Right lung (tissue), 10 donors: ENCODE results near the gene POLG. TPM values are rescaled to one million over a fixed set of nuclear protein-coding genes. Genes with fewer than 3 reads are reported as not detected.

Experiments
- DNase-seq, 2 donors: peaks; one replicate each; pipeline ENCODE4 v3.0.0-alpha.2; 2013
- long read RNA-seq, 8 donors: transcript quantifications; one replicate each; lab custom pipeline, GENCODE V29; 2026
- polyA plus RNA-seq, 5 donors: library from polyadenylated mRNA; unstranded; fragments of 120-200 nt; gene quantifications; one replicate each; pipeline versions ENCODE4 v1.2.1 to v1.2.3, GENCODE V29; 2013; ENCODE audit warnings: inconsistent platforms in 1 of 5, low replicate concordance in 1 of 5; ENCODE audit not compliant: insufficient read length in 5 of 5, insufficient read depth in 1 of 5

Gene POLG
- 10 to 100 TPM; 45.6 to 57.2 (median 53.7) TPM for polyA plus RNA-seq
- long read RNA-seq, donor 1, full-length matches to known transcripts: 9 of 9 reads
- long read RNA-seq, donor 1, partial matches to known transcripts: 0 of 9 reads
- long read RNA-seq, donor 1, other reads (novel, unspliced or antisense): 0 of 9 reads
- long read RNA-seq, donor 2, partial matches to known transcripts: 8 of 11 reads
- long read RNA-seq, donor 2, other reads (novel, unspliced or antisense): 0 of 11 reads
- long read RNA-seq, donor 3, full-length matches to known transcripts: 12 of 12 reads
- long read RNA-seq, donor 3, partial matches to known transcripts: 0 of 12 reads
- long read RNA-seq, donor 3, other reads (novel, unspliced or antisense): 0 of 12 reads
- long read RNA-seq, donor 4, transcript POLG-206 (2 exons, 764 nt): major isoform, 5 of 5 reads
- long read RNA-seq, donor 4, partial matches to known transcripts: 0 of 5 reads
- long read RNA-seq, donor 4, other reads (novel, unspliced or antisense): 0 of 5 reads
- long read RNA-seq, donor 5, transcript POLG-206 (2 exons, 764 nt): major isoform, 6 of 6 reads
- long read RNA-seq, donor 5, partial matches to known transcripts: 0 of 6 reads
- long read RNA-seq, donor 5, other reads (novel, unspliced or antisense): 0 of 6 reads
- long read RNA-seq, donor 6, full-length matches to known transcripts: 12 of 12 reads
- long read RNA-seq, donor 6, partial matches to known transcripts: 0 of 12 reads
- long read RNA-seq, donor 6, other reads (novel, unspliced or antisense): 0 of 12 reads
- long read RNA-seq, donor 7, full-length matches to known transcripts: 2 of 2 reads
- long read RNA-seq, donor 7, partial matches to known transcripts: 0 of 2 reads
- long read RNA-seq, donor 7, other reads (novel, unspliced or antisense): 0 of 2 reads
- long read RNA-seq, donor 8, full-length matches to known transcripts: 2 of 2 reads
- long read RNA-seq, donor 8, partial matches to known transcripts: 0 of 2 reads
- long read RNA-seq, donor 8, other reads (novel, unspliced or antisense): 0 of 2 reads

DNA sequence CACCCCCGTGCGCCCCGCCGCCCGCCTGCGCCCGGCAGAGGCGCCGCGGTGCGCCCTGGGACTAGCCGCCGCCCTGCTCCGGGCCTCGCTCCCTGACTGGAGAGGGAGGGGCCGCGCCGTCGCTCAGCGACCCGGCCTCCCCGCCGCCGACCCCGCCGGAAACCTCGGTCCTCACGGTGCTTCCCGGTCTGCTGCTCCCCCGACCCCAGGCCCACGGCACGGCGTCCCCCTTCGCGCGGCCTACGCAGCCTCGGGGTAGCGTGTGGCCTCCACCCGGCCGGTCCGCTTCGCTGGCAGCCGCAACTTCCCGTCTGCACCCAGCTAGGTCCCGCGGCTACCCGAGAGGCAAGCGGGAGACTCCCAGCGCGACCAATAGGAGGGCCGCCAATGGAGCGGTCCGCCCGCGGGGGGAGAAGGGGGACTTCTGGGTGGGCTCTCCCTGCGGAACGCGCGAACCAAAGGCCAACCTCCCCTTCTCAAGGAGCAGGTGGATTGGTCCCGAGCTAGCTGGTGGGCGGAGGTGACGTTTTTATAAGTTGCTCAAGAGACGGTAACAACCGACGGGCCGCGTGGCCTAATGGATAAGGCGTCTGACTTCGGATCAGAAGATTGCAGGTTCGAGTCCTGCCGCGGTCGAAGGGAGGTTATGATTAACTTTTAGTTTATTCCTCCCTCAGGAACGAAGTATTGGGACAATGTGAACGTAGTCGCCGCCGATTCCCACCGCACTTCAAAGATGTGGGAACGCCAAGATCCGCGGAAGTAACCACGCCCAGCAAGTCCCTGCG, at the start of gene POLG:
POLG (minus strand) TSS at position 315 of the 788 bp plus-strand sequence. CDS start 1,070 bp downstream, outside the sequence.
- peak; percentile 98 to 99 for DNase-seq

DNA sequence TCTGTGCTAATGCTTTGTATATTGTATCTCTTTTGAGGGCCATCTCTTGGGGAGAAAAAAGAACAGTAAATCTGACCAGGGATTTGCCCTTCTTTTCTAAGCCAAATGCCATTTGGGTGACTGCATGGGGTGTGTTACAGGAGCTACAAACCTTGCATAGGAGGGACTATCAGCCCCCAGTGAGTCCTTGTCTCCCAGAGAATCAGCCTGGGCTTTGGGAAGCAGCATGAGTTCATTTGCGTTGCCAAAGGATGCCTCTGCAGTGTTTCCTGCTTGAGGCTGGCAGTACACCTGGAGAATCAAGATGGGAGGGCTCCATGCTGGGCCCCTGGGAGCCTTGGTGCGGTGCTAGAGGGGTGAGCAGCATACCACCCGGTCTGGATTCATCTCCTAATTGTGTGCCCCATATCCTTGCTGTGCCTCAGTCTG, 49.6 kb upstream of the POLG start:
- no peak for DNase-seq

DNA sequence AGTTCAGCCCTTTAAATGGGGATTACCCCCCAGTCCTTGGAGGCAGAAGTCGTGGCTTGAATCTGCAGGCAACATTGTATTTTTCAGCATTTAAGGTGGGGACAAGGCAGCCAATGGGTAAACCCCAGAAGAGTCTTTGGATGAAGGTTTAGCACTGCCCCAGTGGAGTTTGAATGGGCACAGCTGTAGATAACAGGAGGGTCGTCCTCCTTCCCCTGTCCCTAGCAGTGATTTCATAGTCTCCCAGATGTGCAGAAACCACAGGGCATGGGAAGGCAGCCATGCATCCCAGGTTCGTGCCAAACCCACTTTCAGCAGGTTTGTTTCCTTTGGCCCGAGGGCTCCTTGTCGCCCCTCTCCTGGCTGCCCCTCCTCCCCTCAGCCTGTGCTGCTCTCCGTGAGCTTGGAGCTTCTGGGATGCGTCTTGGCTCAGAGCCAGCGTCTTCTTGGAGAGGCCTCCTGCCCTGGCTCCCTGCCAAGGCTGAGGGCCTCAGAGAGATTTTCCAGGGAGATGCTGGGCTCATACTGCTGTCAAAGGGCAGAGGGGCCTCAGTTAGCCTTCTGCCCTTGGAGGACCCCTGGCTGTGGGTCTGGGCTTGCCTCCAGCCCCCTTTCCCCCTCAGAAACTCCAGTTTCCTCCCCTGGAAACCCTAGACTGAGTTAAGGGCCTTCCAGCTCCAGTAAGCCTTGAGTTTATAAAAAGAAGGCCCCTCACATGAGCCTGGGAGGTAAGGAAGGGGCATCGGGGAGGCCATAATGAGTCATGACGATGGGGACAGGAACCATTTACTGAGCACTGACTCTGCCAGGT, 48.9 kb upstream of the POLG start:
- peak; percentile 54 to 60 for DNase-seq

DNA sequence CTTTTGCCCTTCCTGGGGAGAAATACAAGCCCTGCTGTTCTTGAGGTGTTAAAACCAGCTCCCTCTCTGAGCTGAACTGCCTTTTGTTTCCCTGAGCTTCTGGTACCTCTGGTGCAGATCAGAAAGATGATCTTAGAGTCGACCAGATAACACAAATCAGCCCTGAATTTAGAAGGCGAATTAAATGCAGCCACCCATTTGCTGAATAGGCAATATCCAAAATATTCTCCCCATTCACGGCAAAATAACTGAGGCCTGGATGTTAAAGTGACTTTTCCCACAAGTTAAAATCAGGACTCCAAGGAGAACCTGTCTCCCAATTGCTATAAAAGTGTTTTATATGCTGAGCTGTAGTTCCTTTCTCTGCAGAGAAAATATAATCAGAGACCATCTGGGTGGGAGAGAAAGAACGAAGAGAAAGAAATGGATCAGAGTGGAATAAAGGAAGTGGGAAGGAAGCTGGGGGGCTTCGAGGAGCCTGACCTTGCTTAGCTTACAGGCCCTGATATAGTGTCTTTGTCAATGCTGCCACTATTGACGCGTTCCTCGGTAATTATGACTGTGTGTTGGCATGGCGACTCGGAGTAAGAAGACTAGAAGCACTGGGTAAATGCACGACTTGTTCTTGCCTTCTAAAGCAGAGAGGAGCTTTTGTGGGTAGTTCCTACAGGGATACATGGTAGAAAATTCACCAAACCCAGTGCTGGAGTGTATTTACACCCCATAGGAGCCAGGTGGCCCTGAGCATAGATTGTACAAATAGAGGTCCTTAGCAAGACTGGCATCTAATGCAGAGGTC, 47.5 kb upstream of the POLG start:
- DNase-seq: no peak

DNA sequence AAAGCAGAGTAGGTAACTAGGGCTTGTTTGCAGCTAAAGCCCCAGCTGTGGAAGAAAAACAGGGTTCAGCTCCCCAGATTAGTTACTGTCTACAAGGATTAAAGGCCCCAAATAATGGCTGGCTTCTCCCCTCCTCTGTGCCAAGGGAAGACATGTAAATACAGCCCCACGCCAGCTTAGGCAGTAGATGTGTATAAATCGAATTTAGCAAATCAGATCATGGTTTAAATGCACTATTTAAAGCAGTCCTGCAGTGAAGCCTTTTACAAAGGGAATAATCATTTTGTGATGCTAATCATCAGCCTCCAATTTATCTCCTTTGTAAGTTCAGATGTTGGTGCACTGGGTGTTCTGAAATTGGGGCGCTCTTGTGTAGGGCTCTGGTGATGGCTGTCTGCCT, 46.7 kb upstream of the POLG start:
- DNase-seq: no peak

DNA sequence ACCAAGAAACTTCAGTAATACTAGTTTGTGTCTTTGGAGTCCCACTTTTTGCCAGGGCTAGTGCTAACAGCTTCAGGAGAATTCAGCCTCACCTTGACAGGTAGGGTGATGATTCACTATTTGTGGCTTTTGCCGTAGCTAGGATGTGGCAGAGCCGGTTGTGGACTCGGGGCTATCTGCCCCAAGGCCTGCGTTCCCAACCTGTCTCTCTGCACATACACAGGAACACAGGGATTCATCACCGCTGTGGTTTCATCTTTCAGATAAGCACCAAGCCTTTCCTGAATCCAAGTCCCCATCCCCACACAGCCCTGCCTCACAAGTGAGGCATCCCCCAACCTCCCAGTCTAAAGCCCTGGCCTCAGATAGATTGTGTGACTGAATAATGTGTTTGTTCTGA, 45.2 kb upstream of the POLG start:
- no peak for DNase-seq

DNA sequence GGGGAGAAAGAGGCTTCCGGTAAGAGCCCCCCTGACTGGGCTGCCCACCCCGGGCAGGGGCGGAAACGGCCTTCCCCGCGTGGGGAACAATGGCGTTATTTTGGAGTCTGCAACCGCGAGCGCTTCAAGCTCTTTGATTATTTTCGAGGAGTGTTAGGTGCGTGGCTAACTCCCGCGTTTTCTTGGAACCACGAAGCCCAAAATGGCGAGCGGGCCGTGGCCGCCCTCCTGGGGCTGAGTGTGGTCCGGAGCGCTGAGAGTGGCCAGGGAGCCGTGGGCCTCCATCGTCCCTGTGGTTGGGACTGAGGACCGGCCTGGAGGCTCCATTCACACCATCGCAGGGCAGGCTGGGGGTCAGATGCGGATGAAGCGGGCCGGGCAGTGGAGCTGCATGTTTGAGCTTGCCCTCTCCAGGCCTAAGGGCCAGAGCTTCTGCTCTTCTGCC, 44.6 kb upstream of the POLG start:
- DNase-seq: no peak

DNA sequence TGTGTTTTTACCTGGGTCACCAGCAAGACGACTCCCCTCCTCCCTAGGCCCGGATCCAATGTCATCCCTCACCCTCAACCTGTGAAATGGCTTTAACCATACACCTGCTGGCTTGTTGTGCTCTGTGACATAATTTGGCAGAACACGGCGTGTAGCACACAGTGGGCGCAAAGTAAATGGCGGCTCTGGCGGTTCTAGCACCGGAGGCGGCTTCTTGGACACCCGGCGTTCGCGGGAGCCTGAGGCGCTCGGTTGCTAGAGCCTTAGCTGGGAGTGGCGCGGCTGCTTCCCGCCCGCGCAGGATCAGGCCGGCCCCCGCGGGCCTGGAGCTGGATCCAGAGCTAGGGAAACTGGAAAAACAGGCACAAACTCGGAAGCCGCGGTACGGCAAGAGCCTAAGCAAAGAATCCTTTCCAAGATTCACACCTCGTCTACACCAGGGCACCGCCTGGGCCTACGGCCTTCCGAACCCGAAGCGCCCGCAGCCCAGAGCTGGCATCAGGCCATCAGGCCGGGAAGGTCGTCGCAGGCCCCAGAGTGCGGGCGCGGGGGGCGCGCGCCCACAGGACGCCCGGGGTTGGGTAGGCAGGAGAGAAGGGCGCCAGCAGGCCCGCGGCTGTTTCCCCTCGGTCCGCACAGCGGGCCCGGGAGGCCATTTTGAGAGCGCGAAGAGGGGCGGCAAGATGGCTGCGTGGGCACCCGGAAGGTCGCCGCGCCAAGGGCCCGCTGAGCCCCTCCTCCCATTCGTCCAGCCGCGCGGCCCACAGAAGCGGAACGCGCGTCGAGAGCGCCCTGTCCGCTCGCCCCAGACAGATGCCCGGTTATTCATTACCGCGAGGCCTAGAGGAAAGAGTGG, 43.9 kb upstream of the POLG start:
- DNase-seq: peak; percentile 50 to 61

DNA sequence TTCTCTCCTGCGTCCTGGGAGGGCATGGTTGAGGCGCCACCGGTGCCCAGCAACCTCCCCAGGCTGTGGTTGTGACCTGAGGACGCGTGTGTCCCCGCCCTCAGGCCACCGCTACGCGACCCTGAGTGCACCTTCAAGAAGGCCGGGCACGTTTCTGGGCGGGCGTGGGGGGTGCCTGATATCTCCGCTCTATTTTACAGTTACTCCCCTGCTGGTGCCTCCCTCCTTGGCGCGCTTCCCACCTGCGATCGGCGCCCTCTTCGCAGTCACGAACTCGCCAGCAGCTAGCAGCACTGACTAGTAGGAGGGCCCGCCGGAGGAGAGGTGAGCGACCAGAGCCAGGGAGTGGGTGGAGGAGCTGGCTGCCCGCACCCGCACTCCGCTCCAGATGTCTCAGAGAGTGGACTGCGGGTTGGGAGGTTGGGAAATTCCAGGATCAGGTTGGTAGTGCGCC, 43.2 kb upstream of the POLG start:
- DNase-seq: no peak

DNA sequence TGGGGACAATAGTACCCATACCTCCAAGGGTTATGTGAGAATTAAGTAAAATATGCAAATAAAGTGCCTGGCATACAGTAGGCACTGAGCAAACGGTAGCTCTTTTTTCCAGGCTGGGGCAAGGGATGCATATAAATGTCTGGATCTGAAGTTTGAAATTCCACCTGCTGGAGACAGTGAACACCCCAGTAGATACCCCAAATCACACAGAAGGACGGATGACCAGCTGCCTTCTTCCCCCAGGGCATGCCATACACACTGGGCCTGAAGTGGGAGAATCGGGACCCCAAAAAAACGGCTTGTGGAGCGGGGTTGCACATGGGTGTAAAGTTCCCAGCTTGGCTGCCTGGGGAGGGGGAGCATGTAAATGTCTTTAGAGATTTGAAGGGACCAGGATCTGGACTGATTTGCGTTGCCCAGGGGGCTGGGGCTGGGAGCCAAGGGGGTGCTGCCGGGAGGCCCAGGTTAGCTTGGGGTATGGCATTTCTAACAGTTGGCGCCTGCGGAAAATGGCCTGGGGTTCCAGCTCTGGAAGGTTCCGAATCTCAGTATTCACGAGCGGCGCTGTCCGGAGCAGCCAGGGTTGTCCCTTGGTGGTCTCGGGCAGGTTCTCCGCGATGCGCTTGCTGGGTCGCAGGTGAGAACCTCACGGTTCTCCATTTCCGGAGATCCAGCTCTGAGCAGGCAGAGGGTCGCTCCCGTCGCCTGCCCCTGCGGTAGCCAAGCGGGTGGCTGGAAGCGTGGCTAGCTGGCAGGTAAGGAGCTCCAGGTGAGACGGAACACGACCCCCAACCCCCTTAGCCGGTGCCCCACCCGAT, 42.6 kb upstream of the POLG start:
- no peak for DNase-seq

DNA sequence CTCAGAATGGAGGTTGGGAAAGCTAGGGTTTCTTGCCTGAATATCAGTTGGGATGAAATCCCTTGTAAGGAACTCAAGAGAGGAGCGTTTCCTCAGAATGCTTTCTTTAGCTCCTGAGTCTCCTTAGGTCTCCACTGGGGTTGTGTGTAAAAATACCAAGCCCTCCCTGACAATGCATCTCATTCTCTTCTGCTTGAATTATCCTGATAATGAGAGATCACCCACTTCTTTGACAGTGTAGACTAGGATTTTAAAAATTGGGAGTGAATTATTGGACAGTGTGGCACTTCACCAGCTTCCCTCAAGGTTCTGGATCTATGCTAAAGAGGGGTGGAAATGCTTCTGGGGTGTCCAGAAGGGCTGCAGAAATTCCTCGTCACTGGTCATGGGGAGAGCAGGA, 41.8 kb upstream of the POLG start:
- DNase-seq: no peak

DNA sequence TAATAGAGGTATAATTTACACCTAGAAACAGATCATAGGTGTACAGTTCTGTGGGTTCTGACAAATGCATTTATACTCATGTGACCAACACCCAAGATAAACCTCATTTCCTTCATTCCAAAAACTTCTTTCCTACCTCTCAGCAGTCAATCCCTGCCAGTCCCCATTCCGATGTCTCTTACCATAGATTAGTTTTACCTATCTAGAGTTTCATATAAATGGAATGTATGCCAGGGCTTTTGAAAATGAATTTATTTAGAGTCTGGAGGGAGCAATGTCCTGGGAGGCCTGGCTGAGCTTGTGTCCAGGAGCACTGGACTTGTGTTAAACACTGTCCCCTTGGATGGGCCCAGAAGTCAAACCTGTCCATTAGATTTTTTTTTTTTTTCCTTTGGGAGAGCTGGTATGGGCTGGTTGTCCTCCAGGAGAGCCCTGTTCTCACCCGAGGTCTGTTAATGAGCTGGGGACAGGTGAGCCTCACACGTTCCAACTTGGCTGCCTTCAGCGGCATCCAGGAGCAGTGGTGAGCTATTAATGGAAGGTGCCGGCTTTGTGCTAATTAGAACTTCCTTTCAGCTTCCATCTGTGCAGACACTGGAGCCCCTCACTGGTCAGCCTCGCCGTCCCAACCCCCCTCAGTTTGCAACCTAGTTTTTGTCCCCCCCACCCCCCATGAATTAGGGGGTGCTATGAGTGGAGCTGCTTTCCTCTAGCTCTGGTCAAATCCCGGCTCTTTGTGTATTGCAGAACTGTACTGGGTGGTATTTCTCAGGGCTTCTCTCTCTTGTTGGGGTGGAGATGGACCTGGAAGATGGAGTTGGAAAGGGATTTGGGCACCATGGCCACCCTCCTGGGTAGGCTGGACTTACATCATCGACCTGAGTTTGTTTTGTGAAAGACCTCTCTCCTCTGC, 40.7 kb upstream of the POLG start:
- no peak for DNase-seq

DNA sequence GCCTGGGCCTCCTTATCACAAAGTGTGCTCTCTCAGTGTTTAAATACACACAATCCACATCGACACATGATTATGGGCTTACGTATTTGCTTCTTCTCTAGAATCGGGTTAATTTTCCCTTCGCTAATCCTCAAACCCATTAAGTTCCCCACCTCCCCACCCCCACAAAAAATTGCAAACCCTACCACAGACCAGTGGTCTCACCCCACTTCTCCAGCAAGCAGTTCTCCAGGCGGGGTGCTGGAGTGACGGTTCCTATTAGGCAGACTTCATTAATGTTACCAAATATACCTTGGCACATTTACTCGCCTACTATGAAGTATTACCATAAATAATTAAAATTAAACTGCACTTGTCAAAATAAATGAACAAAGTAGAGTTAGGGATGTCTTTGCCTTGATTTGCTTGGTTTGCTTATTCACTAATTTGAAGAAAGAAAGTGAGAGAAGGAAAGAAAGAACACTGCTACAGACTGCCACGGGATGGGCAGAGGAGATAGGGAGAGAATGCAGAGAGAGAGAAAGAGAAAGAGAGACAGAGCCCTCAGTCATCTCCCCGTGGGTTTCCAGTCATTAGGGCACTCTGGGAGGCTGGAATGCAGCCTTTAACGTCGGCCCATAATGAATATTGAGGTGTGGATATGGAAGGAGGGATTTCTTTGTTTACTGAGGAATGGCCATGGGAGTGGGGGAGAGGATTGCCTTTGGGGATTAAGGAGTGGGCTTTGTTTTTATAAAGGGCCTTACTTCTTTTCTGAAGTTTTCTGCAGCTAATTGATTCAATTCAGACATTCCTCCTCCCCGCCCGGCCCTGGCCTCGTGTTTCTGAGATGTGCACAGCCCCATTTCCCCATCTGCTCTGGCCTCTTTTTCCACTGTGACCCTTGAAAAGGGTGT, 39.7 kb upstream of the POLG start:
- no peak for DNase-seq

DNA sequence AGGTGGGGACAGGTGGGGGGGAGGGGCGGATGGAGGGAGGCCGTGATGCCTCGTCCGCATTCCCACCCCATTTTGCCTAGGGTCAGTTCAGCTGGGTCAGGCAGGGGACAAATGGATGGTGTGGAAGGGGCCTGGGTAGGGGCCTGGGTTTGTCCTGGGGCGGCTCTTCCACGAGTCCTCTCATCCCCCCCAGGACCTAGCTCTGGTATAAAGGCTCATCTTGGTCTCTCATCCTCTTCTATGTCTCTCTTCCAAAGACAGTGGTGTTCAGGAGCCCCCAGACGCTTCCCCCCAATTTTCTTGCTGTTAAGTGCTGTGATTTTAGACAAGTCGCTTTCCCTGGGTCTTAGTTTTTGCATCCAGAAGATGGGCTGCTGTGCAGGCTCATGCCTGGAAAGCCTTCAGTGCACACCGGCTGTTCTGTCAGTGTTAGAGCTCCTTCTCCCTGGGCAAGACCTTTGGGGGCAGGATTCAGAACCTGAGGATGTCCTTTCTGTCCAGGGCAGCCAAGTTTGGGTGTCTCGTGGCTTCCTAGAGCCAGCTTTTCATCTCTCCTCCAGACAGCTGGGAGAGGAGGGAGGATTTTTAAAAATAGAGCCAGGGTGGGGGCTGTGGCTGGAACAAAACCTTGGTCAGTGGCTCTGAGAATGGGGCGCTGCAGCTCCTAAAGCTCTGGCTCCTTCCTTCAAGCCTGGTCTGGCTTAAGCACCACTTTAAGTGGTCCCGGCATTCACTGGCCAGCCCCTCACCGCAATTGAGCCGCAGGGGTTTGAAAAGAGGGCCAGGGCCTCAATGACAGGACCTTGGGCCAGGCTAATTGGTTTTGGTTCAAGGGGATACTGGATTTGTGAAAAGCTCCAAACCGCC, 37.7 kb upstream of the POLG start:
- DNase-seq: no peak
